ENCODE data around the gene MOCOS.
A peak's percentile ranks its signal among the peaks of the same experiment; 100 is the strongest.

The MOCOS gene

GRCh38 chr18:36279001-36279400 is 91.7 kb downstream of the MOCOS start:
- no peak for DNase-seq

- DNase-seq = no peak
Observed at GRCh38 chr18:36281936-36282335, 94.6 kb downstream of the MOCOS start.

- no peak for DNase-seq
Observed at GRCh38 chr18:36283448-36283847, 96.2 kb downstream of the MOCOS start.

- DNase-seq = no peak
Observed at GRCh38 chr18:36284268-36284667, 97.0 kb downstream of the MOCOS start.

GRCh38 chr18:36284671-36285295 is 97.5 kb downstream of the MOCOS start:
- DNase-seq = peak; percentile 23

- no peak for DNase-seq
Observed at GRCh38 chr18:36287653-36288052, 100.4 kb downstream of the MOCOS start.

GRCh38 chr18:36288689-36289088 is 101.4 kb downstream of the MOCOS start:
- no peak for DNase-seq

GRCh38 chr18:36294031-36294430 is 106.7 kb downstream of the MOCOS start:
- DNase-seq = no peak

- no peak for DNase-seq
Observed at GRCh38 chr18:36295214-36295613, 107.9 kb downstream of the MOCOS start.

- DNase-seq = no peak
Observed at GRCh38 chr18:36295880-36296301, 108.6 kb downstream of the MOCOS start.

GRCh38 chr18:36296650-36297416 is 109.5 kb downstream of the MOCOS start:
- no peak for DNase-seq

- no peak for DNase-seq
Observed at GRCh38 chr18:36297417-36298125, 110.3 kb downstream of the MOCOS start, which contains the start of gene FHOD3. Gene FHOD3 (plus strand): TSS chr18:36297713. CDS start chr18:36297836, 123 bp downstream.

- no peak for DNase-seq
Observed at GRCh38 chr18:36298126-36298741, 110.9 kb downstream of the MOCOS start.

GRCh38 chr18:36299015-36299414 is 111.7 kb downstream of the MOCOS start:
- DNase-seq = no peak

GRCh38 chr18:36300211-36300610 is 112.9 kb downstream of the MOCOS start:
- no peak for DNase-seq

GRCh38 chr18:36301884-36302283 is 114.6 kb downstream of the MOCOS start:
- DNase-seq = no peak

- no peak for DNase-seq
Observed at GRCh38 chr18:36302676-36303075, 115.4 kb downstream of the MOCOS start.

- DNase-seq = no peak
Observed at GRCh38 chr18:36303211-36303844, 116.0 kb downstream of the MOCOS start.

- DNase-seq = no peak
Observed at GRCh38 chr18:36304723-36305122, 117.4 kb downstream of the MOCOS start.

- DNase-seq = no peak
Observed at GRCh38 chr18:36305375-36305774, 118.1 kb downstream of the MOCOS start.

GRCh38 chr18:36307513-36307912 is 120.2 kb downstream of the MOCOS start:
- no peak for DNase-seq

GRCh38 chr18:36308711-36309435 is 121.6 kb downstream of the MOCOS start:
- no peak for DNase-seq
